ENCODE measurements around the gene GARNL3.

The GARNL3 gene

DNA sequence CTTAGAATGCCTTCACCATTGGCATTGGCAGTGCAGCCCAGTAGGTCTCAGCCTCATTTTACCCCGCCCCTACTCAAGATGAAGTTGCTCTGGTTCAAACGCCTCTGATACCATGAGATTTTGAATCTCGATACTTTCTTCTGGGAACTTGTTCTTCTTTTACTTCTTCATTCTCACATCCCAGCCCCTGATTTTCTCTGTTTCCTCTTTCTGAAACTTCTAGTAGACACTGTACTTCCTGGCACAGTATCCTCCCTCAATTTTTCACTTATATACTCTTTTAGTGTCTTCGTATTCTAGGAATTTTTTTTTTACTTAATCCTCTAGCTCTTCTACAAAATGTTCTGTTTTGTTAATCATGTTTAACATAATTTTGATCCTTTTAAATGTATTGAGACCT is 146.5 kb downstream of the GARNL3 start:
- no peak for DNase-seq

- DNase-seq, result no peak
These were observed 150.6 kb downstream of the GARNL3 start for GRCh38 chr9:127415141-127415540.

- no peak for DNase-seq
These were observed 151.1 kb downstream of the GARNL3 start for GRCh38 chr9:127415657-127416056.

DNA sequence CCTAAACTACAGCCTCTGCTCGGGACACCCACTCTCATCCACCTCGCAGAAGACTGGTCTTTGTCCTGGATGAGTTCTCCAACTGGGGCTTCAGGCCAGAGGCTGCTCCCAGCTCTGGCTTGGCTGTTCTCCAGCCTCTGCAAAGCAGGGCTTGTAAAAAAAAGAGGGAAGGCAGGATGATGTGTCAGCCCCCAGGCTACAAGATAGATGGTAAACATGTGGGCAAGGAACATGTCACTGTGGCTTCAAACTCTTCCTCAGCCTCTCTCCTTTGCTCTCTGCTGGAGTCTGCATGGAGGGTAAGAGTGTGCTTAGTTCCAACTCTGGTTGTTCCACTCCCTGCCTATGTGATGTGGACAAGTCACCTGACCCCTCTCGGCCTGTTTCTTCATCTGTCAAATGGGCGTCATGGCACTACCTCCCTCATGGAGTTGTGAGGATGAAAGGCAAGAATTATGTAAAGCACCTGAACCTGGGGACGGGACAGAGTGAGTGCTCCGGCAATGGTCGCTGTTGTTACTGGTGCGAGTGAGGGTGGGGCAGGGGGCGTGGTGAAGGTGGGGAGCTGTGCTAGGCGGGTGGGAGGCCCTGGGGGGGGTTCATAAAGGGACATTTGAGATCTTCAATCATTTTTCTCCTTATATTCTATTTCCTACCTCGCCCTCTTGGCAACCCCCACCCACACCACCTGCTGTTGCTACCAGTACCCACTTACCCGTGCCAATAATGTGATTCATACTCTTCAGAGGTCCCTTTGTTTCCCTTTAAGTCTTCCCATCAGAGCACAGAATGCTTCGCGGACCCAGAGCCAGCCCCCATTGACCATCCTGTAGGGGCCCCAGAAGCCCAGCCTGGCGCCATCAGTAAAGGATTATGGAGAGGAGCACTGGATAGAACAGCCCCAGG is 152.8 kb downstream of the GARNL3 start:
- no peak for DNase-seq

- DNase-seq, result no peak
These were observed 153.5 kb downstream of the GARNL3 start for GRCh38 chr9:127418037-127418471.

DNA sequence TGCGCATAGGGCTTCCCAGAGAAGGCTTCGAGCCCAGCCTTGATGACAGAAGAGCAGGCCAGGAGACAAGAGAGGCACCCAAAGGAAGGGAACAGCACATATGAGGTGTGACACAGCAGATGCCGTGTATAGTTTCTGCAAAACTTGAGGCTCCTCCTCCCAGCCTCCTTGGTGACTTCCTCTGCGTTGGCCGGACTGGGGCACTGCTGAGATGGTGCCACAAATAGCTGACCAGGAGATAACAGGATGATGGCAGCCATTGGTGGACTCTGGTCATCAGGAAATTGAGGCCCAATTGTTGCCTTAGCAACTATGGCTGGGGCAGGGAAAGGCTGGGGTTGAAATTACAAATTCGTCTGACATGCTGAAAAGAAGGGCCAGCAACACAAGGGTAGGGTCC is 154.8 kb downstream of the GARNL3 start:
- DNase-seq, result no peak

DNA sequence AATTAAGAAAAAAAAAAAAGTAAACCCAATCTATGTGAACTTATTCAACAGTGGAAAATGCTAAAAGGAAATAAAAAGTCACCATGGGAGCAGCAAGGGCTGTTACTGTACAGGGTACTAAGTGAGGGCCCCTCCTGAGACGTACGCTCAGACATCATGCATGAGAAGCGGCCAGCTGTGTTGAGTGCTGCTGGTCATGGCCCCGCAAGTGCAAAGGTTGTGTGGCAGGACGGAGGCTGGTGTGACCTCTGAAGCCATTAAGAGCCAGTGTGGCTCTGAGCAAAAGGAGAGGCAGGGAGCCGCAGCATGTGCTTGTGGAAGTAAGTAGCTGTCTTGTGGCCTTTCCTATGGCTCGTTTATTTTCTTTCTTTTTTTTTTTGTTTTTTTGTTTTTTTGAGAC is 156.5 kb downstream of the GARNL3 start:
- no peak for DNase-seq

DNA sequence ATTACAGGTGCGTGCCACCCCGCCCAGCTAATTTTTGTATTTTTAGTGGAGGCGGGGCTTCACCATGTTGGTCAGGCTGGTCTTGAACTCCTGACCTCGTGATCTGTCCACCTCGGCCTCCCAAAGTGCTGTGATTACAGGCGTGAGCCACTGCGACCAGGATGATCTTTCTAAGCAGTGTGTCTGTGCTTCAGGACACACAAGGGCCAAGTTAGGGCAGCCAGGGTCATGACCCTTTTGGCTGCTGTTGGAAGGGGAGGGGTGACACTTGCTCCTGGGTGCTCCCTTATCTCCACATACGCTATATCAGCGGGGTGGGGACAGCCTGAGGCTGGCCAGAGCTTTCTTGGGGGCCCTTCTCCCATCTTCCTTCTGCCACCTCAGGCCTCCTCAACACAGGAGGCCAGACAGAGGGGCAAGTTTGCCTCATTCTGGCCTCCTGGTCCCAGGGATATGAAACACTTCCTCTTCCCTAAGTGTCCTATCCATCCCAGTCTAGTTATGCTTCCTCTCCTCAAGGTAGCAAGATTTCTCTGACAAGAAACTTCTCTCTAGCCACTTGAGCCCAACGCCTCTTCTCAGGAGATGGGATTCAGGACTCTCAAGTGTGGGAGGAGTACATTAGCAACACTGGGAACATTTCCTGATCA is 157.7 kb downstream of the GARNL3 start:
- DNase-seq, result no peak

GRCh38 chr9:127422787-127423186 is 158.2 kb downstream of the GARNL3 start:
- no peak for DNase-seq

DNA sequence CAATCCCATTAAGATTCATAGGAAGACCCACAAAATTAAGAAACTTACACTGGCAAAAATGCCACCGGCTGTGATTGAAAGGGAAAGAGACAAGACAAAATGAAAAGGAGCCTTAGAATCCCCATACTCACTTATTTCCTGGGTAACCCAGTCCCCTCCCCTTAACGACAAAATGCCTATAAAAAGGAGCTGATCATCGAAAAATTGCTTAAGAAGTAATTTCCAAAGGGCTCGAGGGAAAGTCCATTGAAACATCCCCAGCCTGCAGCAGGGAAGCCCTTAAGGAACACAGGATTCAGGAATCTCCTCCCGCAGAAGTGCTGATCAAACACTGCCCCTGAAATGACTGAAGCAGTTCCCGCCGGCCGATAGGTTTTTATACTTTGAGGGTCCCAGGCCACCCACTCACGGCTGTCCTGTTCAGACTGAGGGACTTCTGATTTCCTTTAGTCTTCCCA is 158.9 kb downstream of the GARNL3 start:
- DNase-seq, result no peak

- DNase-seq, result peak; percentile 66
These were observed 159.5 kb downstream of the GARNL3 start, which contains the start of gene ZNF79 for GRCh38 chr9:127423934-127424675. Gene ZNF79, plus strand, starts transcription at chr9:127424382. Its CDS starts 406 bp downstream, at chr9:127424788.

- DNase-seq, result no peak
These were observed 160.1 kb downstream of the GARNL3 start for GRCh38 chr9:127424676-127424999.

DNA sequence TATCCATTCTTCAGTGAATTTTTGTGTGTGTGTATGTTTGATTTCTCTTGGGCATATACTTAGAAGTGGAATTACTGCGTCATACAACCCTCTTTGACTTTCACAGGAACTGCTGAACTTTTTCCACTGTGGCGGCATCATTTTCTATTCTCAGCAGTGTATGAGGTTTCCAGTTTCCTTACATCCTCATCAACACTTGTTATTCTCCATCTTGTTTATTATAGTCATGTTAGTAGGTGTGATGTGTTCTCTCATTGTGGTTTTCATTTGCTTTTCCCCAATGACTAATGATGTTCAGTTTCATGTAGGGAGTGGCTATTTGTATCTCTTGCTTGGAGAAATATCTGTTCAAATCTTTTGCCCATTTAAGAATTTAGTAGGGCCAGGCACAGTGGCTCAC is 162.2 kb downstream of the GARNL3 start:
- no peak for DNase-seq

GRCh38 chr9:127428348-127428747 is 163.8 kb downstream of the GARNL3 start:
- DNase-seq, result no peak

DNA sequence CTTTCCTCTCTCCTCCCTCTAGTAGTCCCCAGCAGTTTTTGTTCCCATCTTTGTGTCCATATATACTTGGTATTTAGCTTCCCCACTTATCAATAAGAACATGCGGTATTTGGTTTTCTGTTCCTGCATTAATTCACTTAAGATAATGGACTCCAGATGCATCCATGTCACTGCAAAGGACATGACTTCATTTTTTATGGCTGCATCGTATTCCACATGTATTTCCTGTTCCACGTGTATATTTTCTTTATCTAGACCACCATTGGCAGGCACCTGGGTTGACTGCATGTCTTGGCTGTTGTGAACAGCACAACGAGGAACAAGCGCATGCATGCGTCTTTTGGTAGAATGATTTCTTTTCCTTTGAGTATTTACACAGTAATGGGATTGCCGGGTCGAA is 165.8 kb downstream of the GARNL3 start:
- DNase-seq, result no peak

GRCh38 chr9:127437497-127438264 is 173.1 kb downstream of the GARNL3 start:
- no peak for DNase-seq

DNA sequence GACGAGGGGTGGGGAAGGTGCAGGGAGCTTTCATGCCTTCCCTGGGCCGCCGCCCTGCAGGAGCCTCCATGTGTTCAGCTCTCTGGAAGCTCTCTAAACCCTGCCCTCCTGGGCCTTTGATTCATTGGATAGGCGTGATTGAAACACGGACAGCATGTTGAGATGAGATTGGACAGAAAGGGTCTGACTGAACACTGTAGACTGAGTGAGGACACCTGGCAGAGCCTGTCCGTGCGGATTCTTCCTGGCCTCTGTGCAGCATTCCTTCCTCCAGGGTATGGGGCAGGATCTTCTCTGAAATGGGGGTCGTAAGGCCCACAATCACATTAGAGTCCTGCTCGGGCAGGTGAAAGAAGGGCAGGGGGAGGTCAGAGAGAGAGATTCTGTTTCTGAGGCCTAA is 173.8 kb downstream of the GARNL3 start:
- no peak for DNase-seq
